Colon (tissue), 2 donors: ENCODE data around the gene WDR20.
"Not testable (repeated sequence)": the region's sequence is repeated elsewhere in the genome, so short reads cannot be mapped to it uniquely, and the experiment has no call there.

Experiments
- FAIRE-seq: peaks from 2 replicates; lab custom pipeline; 2012; peaks lifted over from hg19 to GRCh38; lab: Jason Lieb, UNC
- donor health status: control.
- donor health status: control.

WDR20 gene

GRCh38 chr14:102171173-102172020, 31.7 kb downstream of the WDR20 start:
- FAIRE-seq = no peak

- FAIRE-seq = not testable (repeated sequence)
Observed at GRCh38 chr14:102172021-102172272, 32.2 kb downstream of the WDR20 start.

- FAIRE-seq = not testable (repeated sequence)
Observed at GRCh38 chr14:102172721-102173120, 33.0 kb downstream of the WDR20 start.

- no peak for FAIRE-seq
Observed at GRCh38 chr14:102177161-102177560, 37.5 kb downstream of the WDR20 start.

- FAIRE-seq = no peak
Observed at GRCh38 chr14:102178806-102179205, 39.1 kb downstream of the WDR20 start.

- no peak for FAIRE-seq
Observed at GRCh38 chr14:102180248-102180998, 40.7 kb downstream of the WDR20 start.

- FAIRE-seq = no peak
Observed at GRCh38 chr14:102181187-102181586, 41.5 kb downstream of the WDR20 start.

GRCh38 chr14:102182190-102182589, 42.5 kb downstream of the WDR20 start:
- FAIRE-seq = no peak

- no peak for FAIRE-seq
Observed at GRCh38 chr14:102182936-102183619, 43.4 kb downstream of the WDR20 start.

- no peak for FAIRE-seq
Observed at GRCh38 chr14:102183886-102184285, 44.2 kb downstream of the WDR20 start.

- no peak for FAIRE-seq
Observed at GRCh38 chr14:102184316-102185035, 44.8 kb downstream of the WDR20 start.

- no peak for FAIRE-seq
Observed at GRCh38 chr14:102185360-102185759, 45.7 kb downstream of the WDR20 start.

- no peak for FAIRE-seq
Observed at GRCh38 chr14:102187044-102187443, 47.3 kb downstream of the WDR20 start.

- no peak for FAIRE-seq
Observed at GRCh38 chr14:102187568-102188001, 47.9 kb downstream of the WDR20 start.

GRCh38 chr14:102188187-102188586, 48.5 kb downstream of the WDR20 start:
- FAIRE-seq = no peak

- no peak for FAIRE-seq
Observed at GRCh38 chr14:102189874-102190273, 50.2 kb downstream of the WDR20 start.

- FAIRE-seq = no peak
Observed at GRCh38 chr14:102192840-102193502, 53.3 kb downstream of the WDR20 start.

GRCh38 chr14:102194856-102195255, 55.2 kb downstream of the WDR20 start:
- FAIRE-seq = no peak

- no peak for FAIRE-seq
Observed at GRCh38 chr14:102195446-102195845, 55.7 kb downstream of the WDR20 start.

GRCh38 chr14:102196039-102196901, 56.6 kb downstream of the WDR20 start:
- no peak for FAIRE-seq

GRCh38 chr14:102196902-102197230, 57.2 kb downstream of the WDR20 start:
- no peak for FAIRE-seq
